Lung (tissue), 12 donors: ENCODE data around the gene PRKCB. TPM values are rescaled to one million over a fixed set of nuclear protein-coding genes. Genes with fewer than 3 reads are reported as not detected.
A peak's percentile ranks its signal among the peaks of the same experiment; 100 is the strongest.

Source experiments
- ATAC-seq: fragments of 200-7000 bp; cut with Tn5 transposase; one replicate; pipeline ENCODE4 v1.9.1; 2020; ENCODE audit warnings: moderate number of reproducible peaks; ENCODE audit not compliant: insufficient read depth, low FRiP score
- DNase-seq, 3 donors: peaks; one replicate each; pipeline ENCODE4 v3.0.0-alpha.2; 2013 to 2017
- H3K27ac ChIP-seq, 2 donors: one replicate each; pipeline ENCODE4 v1.5.1; 2013; ENCODE audit warnings: mild to moderate bottlenecking in 2 of 2, moderate library complexity in 2 of 2, control low read depth in 1 of 2, inconsistent platforms in 1 of 2, low read depth in 1 of 2, low read length in 1 of 2
- H3K27me3 ChIP-seq, 3 donors: one replicate each; pipeline ENCODE4 v1.5.1; 2013; ENCODE audit warnings: low read length in 2 of 3; ENCODE audit not compliant: control insufficient read depth in 3 of 3, insufficient read depth in 3 of 3
- H3K36me3 ChIP-seq, 4 donors: one replicate each; pipeline ENCODE4 v1.5.1; 2013; ENCODE audit warnings: low read length in 4 of 4, mild to moderate bottlenecking in 1 of 4, moderate library complexity in 1 of 4; ENCODE audit not compliant: control insufficient read depth in 4 of 4, insufficient read depth in 4 of 4
- H3K4me1 ChIP-seq, 5 donors: one replicate each; pipeline ENCODE4 v1.5.1; 2013; ENCODE audit warnings: low read length in 5 of 5, mild to moderate bottlenecking in 2 of 5, moderate library complexity in 1 of 5; ENCODE audit not compliant: control insufficient read depth in 5 of 5, insufficient read depth in 5 of 5
- H3K4me3 ChIP-seq: one replicate; pipeline ENCODE4 v1.5.1; 2013; ENCODE audit warnings: mild to moderate bottlenecking, control low read depth, moderate library complexity
- H3K9ac ChIP-seq, 2 donors: one replicate each; pipeline ENCODE4 v1.5.1; 2013; ENCODE audit warnings: low read length in 2 of 2, control low read depth in 1 of 2; ENCODE audit not compliant: insufficient read depth in 1 of 2
- H3K9me3 ChIP-seq, 4 donors: one replicate each; pipeline ENCODE4 v1.5.1; 2013; ENCODE audit warnings: low read length in 3 of 4, mild to moderate bottlenecking in 1 of 4, moderate library complexity in 1 of 4; ENCODE audit not compliant: control insufficient read depth in 4 of 4, insufficient read depth in 3 of 4
- CTCF ChIP-seq: IDR thresholded peaks from 2 replicates; pipeline ENCODE4 v1.5.1; 2012; ENCODE audit warnings: mild to moderate bottlenecking; ENCODE audit errors: control extremely low read depth, extremely low read depth
- WGBS, 2 donors: extraction: QIAGEN DNeasy Blood & Tissue Kit; methylation state at CpG; one replicate each; pipeline ENCODE4 v1.1.7; 2013; 5-methylcytosine and 5-hydroxymethylcytosine counted together
- polyA plus RNA-seq, 2 donors: library from polyadenylated mRNA; stranded (reverse); fragments of 200-250 nt; gene quantifications; one replicate each; pipeline ENCODE4 v1.2.1, GENCODE V29; 2013
- total RNA-seq, 2 donors: library from RNA; depleted of rRNA in 1 of 2; stranded (reverse); fragments of >200 nt in 1 of 2; gene quantifications; one replicate each; pipeline ENCODE4 v1.2.1, GENCODE V29; 2014 to 2021
- donor health status: control.
- donor health status: control.
- donor health status: Bipolar disorder and iron deficiency.
- donor health status: healthy.
- donor health status: DM: yes; HTN: yes; CAD: no.

The PRKCB gene
- total and polyA plus RNA-seq, 4 donors: 2.5 to 46.4 (median 21.8) TPM

- H3K4me3 ChIP-seq: no peak overlapping the region
- ATAC-seq: no peak
- WGBS, 2 donors: 95 to 96% methylated on average over 6 of the region's 6 CpGs
- no peaks in the 10 kb centered on the region for H3K27me3 ChIP-seq
- peaks cover 0 to 13% (median 0%) of the 10 kb centered on the region in 5 donors for H3K4me1 ChIP-seq
- no peaks in the 10 kb centered on the region for H3K9me3 ChIP-seq
- no peak for TF ChIP-seq CTCF
- H3K9ac ChIP-seq: no peak overlapping the region
- H3K27ac ChIP-seq: no peak overlapping the region
- H3K36me3 ChIP-seq: peaks cover 0 to 15% (median under 1%) of the 10 kb centered on the region in 4 donors
- no peak for DNase-seq
Measured at GRCh38 chr16:23965137-23965733, 129.5 kb downstream of the PRKCB start.

GRCh38 chr16:23966597-23967394, 131.0 kb downstream of the PRKCB start:
- H3K9me3 ChIP-seq: no peaks in the 10 kb centered on the region

GRCh38 chr16:23967775-23968174, 132.0 kb downstream of the PRKCB start:
- no peak overlapping the region for H3K9ac ChIP-seq
- peaks cover 0 to 14% (median 2%) of the 10 kb centered on the region in 4 donors for H3K36me3 ChIP-seq
- peaks cover 0 to 13% (median 0%) of the 10 kb centered on the region in 5 donors for H3K4me1 ChIP-seq
- DNase-seq: no peak
- H3K9me3 ChIP-seq: no peaks in the 10 kb centered on the region
- WGBS, 2 donors: 79 to 87% methylated on average over 6 of the region's 6 CpGs
- no peak for ATAC-seq
- no peak for TF ChIP-seq CTCF
- no peak overlapping the region for H3K27ac ChIP-seq
- no peaks in the 10 kb centered on the region for H3K27me3 ChIP-seq
- H3K4me3 ChIP-seq: no peak overlapping the region

More at GRCh38 chr16:23966597-23967394, 131.0 kb downstream of the PRKCB start:
- 26 to 40% methylated on average over 10 of the region's 10 CpGs for WGBS, 2 donors
- no peak overlapping the region for H3K27ac ChIP-seq
- no peak overlapping the region for H3K4me3 ChIP-seq
- no peaks in the 10 kb centered on the region for H3K27me3 ChIP-seq
- DNase-seq: peak; percentile 53 to 61 (median 56)
- ATAC-seq: no peak
- H3K9ac ChIP-seq: no peak overlapping the region
- H3K4me1 ChIP-seq: peaks cover 0 to 13% (median 0%) of the 10 kb centered on the region in 5 donors
- peaks cover 0 to 15% (median 2%) of the 10 kb centered on the region in 4 donors for H3K36me3 ChIP-seq
- no peak for TF ChIP-seq CTCF
